Body of pancreas (tissue), 4 donors: ENCODE measurements around the gene CRY1. TPM values are rescaled to one million over a fixed set of nuclear protein-coding genes. Genes with fewer than 3 reads are reported as not detected.
A peak's percentile ranks its signal among the peaks of the same experiment; 100 is the strongest.

Source experiments
- ATAC-seq: fragments of 150-250 bp; one replicate; pipeline ENCODE4 v1.9.1; 2016
- DNase-seq, 4 donors: peaks; one replicate each; pipeline ENCODE4 v3.0.0-alpha.2; 2019
- H3K27ac ChIP-seq, 4 donors: fragments of 200-600 bp; sonication (generic); 1 replicate in 3 of 4; 2 replicates in 1 of 4; pipeline versions ENCODE4 v1.5.1 to v1.6.1; 2016 to 2019; ENCODE audit warnings: mild to moderate bottlenecking in 1 of 4, mixed read lengths in 1 of 4, moderate library complexity in 1 of 4
- H3K27me3 ChIP-seq, 2 donors: fragments of 200-600 bp; sonication (generic); one replicate each; pipeline ENCODE4 v1.6.0; 2016; ENCODE audit warnings: mild to moderate bottlenecking in 1 of 2
- H3K36me3 ChIP-seq, 2 donors: fragments of 200-600 bp; sonication (generic); replicated peaks in 1 of 2; 2 replicates each; pipeline ENCODE4 v1.5.1; 2016; ENCODE audit warnings: low read depth in 2 of 2; ENCODE audit not compliant: insufficient read depth in 1 of 2
- H3K4me1 ChIP-seq: fragments of 200-600 bp; sonication (generic); one replicate; pipeline ENCODE4 v1.6.0; 2016
- H3K4me3 ChIP-seq, 2 donors: fragments of 200-600 bp; sonication (generic); 1 replicate in 1 of 2; 2 replicates in 1 of 2; pipeline ENCODE4 v1.5.1; 2016 to 2019
- H3K9me3 ChIP-seq, 3 donors: fragments of 200-600 bp; sonication (generic); 1 replicate in 2 of 3; 2 replicates in 1 of 3; pipeline ENCODE4 v1.5.1; 2016
- CTCF ChIP-seq, 7 experiments: fragments of 450-650 bp in 4 of 7; fragments of 200-600 bp in 3 of 7; sonication (generic) in 3 of 7; IDR thresholded peaks; one replicate each; pipeline ENCODE4 v1.5.1; 2016 to 2019; ENCODE audit warnings: antibody characterized with exemption in 7 of 7
- POLR2A ChIP-seq, 3 donors: fragments of 450-650 bp; IDR thresholded peaks; one replicate each; pipeline ENCODE4 v1.6.1; 2016; ENCODE audit warnings: antibody characterized with exemption in 3 of 3, mild to moderate bottlenecking in 2 of 3
- WGBS, 2 donors: methylation state at CpG; one replicate each; pipeline ENCODE4 v1.1.5; 2017; 5-methylcytosine and 5-hydroxymethylcytosine counted together
- intact Hi-C: fragments of 100-400 bp; cut with DNase I; formaldehyde crosslinking; loops from one replicate; pipeline ENCODE4 v1.15.1; 2023
- total RNA-seq, 2 donors: library from RNA; depleted of rRNA; stranded (reverse); fragments of >200 nt; gene quantifications; one replicate each; pipeline ENCODE4 v1.1.0, GENCODE V29; 2016

The CRY1 gene
- total RNA-seq, 2 donors from 2014 or later = 12.5 to 15.6 TPM

GRCh38 chr12:107127482-107128430 lies 34.4 kb upstream of the CRY1 start:
- H3K27ac ChIP-seq = no peak overlapping the region
- 54 to 63% methylated on average over 6 of the region's 6 CpGs for WGBS, 2 donors
- no peak for ATAC-seq
- DNase-seq = no peak
- no peak overlapping the region for H3K4me3 ChIP-seq
- intact Hi-C loops = no loop called here
- H3K36me3 ChIP-seq = no peaks in the 10 kb centered on the region
- H3K4me1 ChIP-seq = no peaks in the 10 kb centered on the region
- no peaks in the 10 kb centered on the region for H3K9me3 ChIP-seq
- TF ChIP-seq POLR2A (IDR thresholded peaks at IDR 0.05) = no peak
- TF ChIP-seq CTCF (IDR thresholded peaks at IDR 0.05) = no peak
- no peaks in the 10 kb centered on the region for H3K27me3 ChIP-seq

GRCh38 chr12:107126796-107127481 lies 33.6 kb upstream of the CRY1 start:
- ATAC-seq (no peak), DNase-seq (no peak)
- H3K4me3 ChIP-seq = no peak overlapping the region
- no peaks in the 10 kb centered on the region for H3K4me1 ChIP-seq
- H3K9me3 ChIP-seq = no peaks in the 10 kb centered on the region
- H3K27me3 ChIP-seq = no peaks in the 10 kb centered on the region
- 66 to 67% methylated on average over 5 of the region's 5 CpGs for WGBS, 2 donors
- H3K27ac ChIP-seq = no peak overlapping the region
- H3K36me3 ChIP-seq = no peaks in the 10 kb centered on the region
- no peak for TF ChIP-seq POLR2A (IDR thresholded peaks at IDR 0.05)
- TF ChIP-seq CTCF (IDR thresholded peaks at IDR 0.05) = peak in 1 of 7 experiments; percentile 6
- intact Hi-C loops = no loop called here

- 61 to 76% methylated on average over 3 of the region's 3 CpGs for WGBS, 2 donors
- H3K36me3 ChIP-seq = no peaks in the 10 kb centered on the region
- H3K27me3 ChIP-seq = no peaks in the 10 kb centered on the region
- no peaks in the 10 kb centered on the region for H3K4me1 ChIP-seq
- no peak for DNase-seq
- H3K27ac ChIP-seq = no peak overlapping the region
- intact Hi-C loops = no loop called here
- no peak overlapping the region for H3K4me3 ChIP-seq
- no peaks in the 10 kb centered on the region for H3K9me3 ChIP-seq
- ATAC-seq = no peak
- no peak for TF ChIP-seq CTCF (IDR thresholded peaks at IDR 0.05)
- no peak for TF ChIP-seq POLR2A (IDR thresholded peaks at IDR 0.05)
Observed at GRCh38 chr12:107125833-107126232, 32.5 kb upstream of the CRY1 start.

GRCh38 chr12:107122452-107122958 lies 29.2 kb upstream of the CRY1 start:
- H3K9me3 ChIP-seq = no peaks in the 10 kb centered on the region
- H3K27me3 ChIP-seq = no peaks in the 10 kb centered on the region
- no peaks in the 10 kb centered on the region for H3K4me1 ChIP-seq
- DNase-seq (no peak), ATAC-seq (no peak)
- H3K27ac ChIP-seq = no peak overlapping the region
- 21 to 32% methylated on average over 3 of the region's 3 CpGs for WGBS, 2 donors
- H3K36me3 ChIP-seq = no peaks in the 10 kb centered on the region
- intact Hi-C loops = no loop called here
- no peak overlapping the region for H3K4me3 ChIP-seq
- TF ChIP-seq CTCF (IDR thresholded peaks at IDR 0.05) = no peak
- no peak for TF ChIP-seq POLR2A (IDR thresholded peaks at IDR 0.05)
